Amniotic epithelial cell (primary cell): ENCODE results near the gene KPNA6.
A peak's percentile ranks its signal among the peaks of the same experiment; 100 is the strongest.
"Not testable (repeated sequence)": the region's sequence is repeated elsewhere in the genome, so short reads cannot be mapped to it uniquely, and the experiment has no call there.

ENCODE experiments used
- DNase-seq: peaks from one replicate; pipeline ENCODE4 v3.0.0-alpha.2; 2010; ENCODE audit warnings: low read depth

The KPNA6 gene

GRCh38 chr1:32100807-32101708 is 6.8 kb upstream of the KPNA6 start:
- DNase-seq = peak; percentile 76

- no peak for DNase-seq
Measured at GRCh38 chr1:32104127-32104526, 3.7 kb upstream of the KPNA6 start.

- no peak for DNase-seq
Measured at GRCh38 chr1:32105338-32105737, 2.5 kb upstream of the KPNA6 start.

GRCh38 chr1:32106663-32107275 is 1.1 kb upstream of the KPNA6 start:
- DNase-seq = peak; percentile 26

- DNase-seq = peak; percentile 65
Measured at GRCh38 chr1:32111040-32111623, 3.3 kb downstream of the KPNA6 start.

- peak; percentile 51 for DNase-seq
Measured at GRCh38 chr1:32111789-32112188, 3.9 kb downstream of the KPNA6 start.

GRCh38 chr1:32112806-32113375 is 5.0 kb downstream of the KPNA6 start:
- DNase-seq = no peak

GRCh38 chr1:32113436-32113835 is 5.6 kb downstream of the KPNA6 start:
- not testable (repeated sequence) for DNase-seq

- DNase-seq = no peak
Measured at GRCh38 chr1:32114420-32114819, 6.6 kb downstream of the KPNA6 start.

- peak; percentile 27 for DNase-seq
Measured at GRCh38 chr1:32115496-32115895, 7.6 kb downstream of the KPNA6 start.

- DNase-seq = peak; percentile 64
Measured at GRCh38 chr1:32116531-32116930, 8.7 kb downstream of the KPNA6 start.

- no peak for DNase-seq
Measured at GRCh38 chr1:32122151-32122550, 14.3 kb downstream of the KPNA6 start.

- DNase-seq = not testable (repeated sequence)
Measured at GRCh38 chr1:32123361-32123760, 15.5 kb downstream of the KPNA6 start.

- DNase-seq = no peak
Measured at GRCh38 chr1:32125313-32125712, 17.5 kb downstream of the KPNA6 start.

- DNase-seq = no peak
Measured at GRCh38 chr1:32126770-32127169, 18.9 kb downstream of the KPNA6 start.

- no peak for DNase-seq
Measured at GRCh38 chr1:32127409-32128198, 19.7 kb downstream of the KPNA6 start.

- DNase-seq = no peak
Measured at GRCh38 chr1:32128479-32128878, 20.6 kb downstream of the KPNA6 start.

GRCh38 chr1:32128964-32129363 is 21.1 kb downstream of the KPNA6 start:
- DNase-seq = no peak

- DNase-seq = not testable (repeated sequence)
Measured at GRCh38 chr1:32133950-32134280, 26.1 kb downstream of the KPNA6 start.

GRCh38 chr1:32137111-32137510 is 29.3 kb downstream of the KPNA6 start:
- no peak for DNase-seq

- peak; percentile 30 for DNase-seq
Measured at GRCh38 chr1:32138965-32139364, 31.1 kb downstream of the KPNA6 start.
